Neural progenitor cell (in vitro differentiated cells): ENCODE results near the gene FAM131A. TPM values are rescaled to one million over a fixed set of nuclear protein-coding genes. Genes with fewer than 3 reads are reported as not detected.
"Not testable (repeated sequence)": the region's sequence is repeated elsewhere in the genome, so short reads cannot be mapped to it uniquely, and the experiment has no call there.

ENCODE experiments used
- DNase-seq: peaks from one replicate; pipeline ENCODE4 v3.0.0-alpha.2; 2016; ENCODE audit warnings: low spot score
- H2AFZ ChIP-seq: fragments of 200-600 bp; sonication (generic); replicated peaks from 2 replicates; pipeline ENCODE4 v1.6.1; 2016; ENCODE audit warnings: antibody characterized with exemption
- H3F3A ChIP-seq: fragments of 200-600 bp; sonication (generic); 2 replicates; pipeline ENCODE4 v1.6.1; 2016; ENCODE audit warnings: antibody characterized with exemption, low read depth
- H3K27ac ChIP-seq: fragments of 200-600 bp; sonication (generic); 2 replicates; pipeline ENCODE4 v1.5.1; 2016; ENCODE audit warnings: mild to moderate bottlenecking
- H3K27me3 ChIP-seq: fragments of 200-600 bp; sonication (generic); 2 replicates; pipeline ENCODE4 v1.6.1; 2016; ENCODE audit warnings: mild to moderate bottlenecking, moderate library complexity
- H3K36me3 ChIP-seq: fragments of 200-600 bp; sonication (generic); 2 replicates; pipeline ENCODE4 v1.5.1; 2016
- H3K4me1 ChIP-seq: fragments of 200-600 bp; sonication (generic); 2 replicates; pipeline ENCODE4 v1.6.1; 2016; ENCODE audit warnings: mixed run types
- H3K4me2 ChIP-seq: fragments of 200-600 bp; sonication (generic); 2 replicates; pipeline ENCODE4 v1.6.1; 2016
- H3K4me3 ChIP-seq: fragments of 200-600 bp; sonication (generic); 2 replicates; pipeline ENCODE4 v1.5.1; 2016
- H3K79me2 ChIP-seq: fragments of 200-600 bp; sonication (generic); 2 replicates; pipeline ENCODE4 v1.6.1; 2016; ENCODE audit warnings: low read depth
- H3K9ac ChIP-seq: fragments of 200-600 bp; sonication (generic); 2 replicates; pipeline ENCODE4 v1.6.1; 2016
- H3K9me3 ChIP-seq: fragments of 200-600 bp; sonication (generic); 2 replicates; pipeline ENCODE4 v1.5.1; 2016; ENCODE audit warnings: low read depth
- H4K20me1 ChIP-seq: fragments of 200-600 bp; sonication (generic); 2 replicates; pipeline ENCODE4 v1.6.1; 2016; ENCODE audit warnings: low read depth
- H3K27ac Mint-ChIP-seq: 3 replicates; pipeline ENCODE4 v1.8.0; 2021; ENCODE audit warnings: mixed read lengths
- H3K27me3 Mint-ChIP-seq: 2 replicates; pipeline ENCODE4 v1.8.0; 2022; ENCODE audit warnings: low read depth, mild to moderate bottlenecking, inconsistent platforms, moderate library complexity, mixed read lengths; ENCODE audit not compliant: insufficient read depth
- H3K36me3 Mint-ChIP-seq: 3 replicates; pipeline ENCODE4 v1.8.0; 2021; ENCODE audit warnings: mixed read lengths
- H3K4me1 Mint-ChIP-seq: 3 replicates; pipeline ENCODE4 v1.8.0; 2021; ENCODE audit warnings: mixed read lengths
- H3K4me3 Mint-ChIP-seq: 3 replicates; pipeline ENCODE4 v1.8.0; 2021; ENCODE audit warnings: mild to moderate bottlenecking, moderate library complexity, mixed read lengths
- H3K9me3 Mint-ChIP-seq: 3 replicates; pipeline ENCODE4 v1.8.0; 2020; ENCODE audit warnings: mixed read lengths
- EZH2 ChIP-seq: fragments of 200-600 bp; sonication (generic); IDR thresholded peaks from 2 replicates; pipeline ENCODE4 v1.6.1; 2017; ENCODE audit warnings: antibody characterized with exemption, mild to moderate bottlenecking, moderate library complexity
- EZH2phosphoT487 ChIP-seq: fragments of 200-600 bp; sonication (generic); IDR thresholded peaks from 2 replicates; pipeline ENCODE4 v1.6.1; 2017; ENCODE audit warnings: antibody characterized with exemption
- total RNA-seq: library from RNA; depleted of rRNA; stranded (reverse); fragments of >200 nt; gene quantifications from 2 replicates; pipeline ENCODE4 v1.2.3, GENCODE V29; 2015; ENCODE audit warnings: low replicate concordance
- TF ChIP-seq, protein P1 (sequence below): fragments of 200-600 bp; sonication (generic); IDR thresholded peaks from 2 replicates; pipeline ENCODE4 v1.5.1; 2017; ENCODE audit warnings: antibody characterized with exemption, mild to moderate bottlenecking

FAM131A gene
- total RNA-seq, 1 donor from 2014 or later, result 17.2 TPM

DNA sequence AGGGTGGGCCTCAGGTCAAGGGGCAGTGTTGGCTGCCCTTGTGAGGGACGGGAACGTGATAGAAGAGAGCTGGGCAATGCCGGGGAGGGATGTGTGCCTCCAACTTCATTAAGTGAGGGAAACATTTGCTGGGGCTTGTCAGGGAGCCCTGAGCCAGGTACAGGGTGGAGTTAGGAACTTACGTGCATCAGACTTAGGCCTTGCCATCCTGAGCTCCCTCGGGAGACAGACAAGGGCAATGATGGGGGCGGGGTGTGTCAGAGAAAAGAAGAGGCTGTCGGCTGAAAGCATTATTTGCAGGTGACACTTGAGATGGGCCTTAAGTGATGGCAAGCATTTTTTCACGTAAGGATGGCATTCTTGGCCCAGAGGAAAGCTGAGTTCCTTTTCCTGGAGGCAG is 1.6 kb downstream of the FAM131A start:
- peaks cover 79% of the 10 kb centered on the region for H4K20me1 ChIP-seq
- H3K27ac Mint-ChIP-seq, result peak overlapping the region; percentile 68
- peaks cover 3% of the 10 kb centered on the region for H3K27me3 Mint-ChIP-seq
- peaks cover 44% of the 10 kb centered on the region for H3K79me2 ChIP-seq
- H3K27ac ChIP-seq, result no peak overlapping the region
- H2AFZ ChIP-seq, result no peak overlapping the region
- H3K36me3 Mint-ChIP-seq, result peaks cover 12% of the 10 kb centered on the region
- H3K4me1 Mint-ChIP-seq, result peaks cover 35% of the 10 kb centered on the region
- no peaks in the 10 kb centered on the region for H3K27me3 ChIP-seq
- H3K4me1 ChIP-seq, result peaks cover 21% of the 10 kb centered on the region
- peak overlapping the region; percentile 77 for H3K4me2 ChIP-seq
- H3K36me3 ChIP-seq, result no peaks in the 10 kb centered on the region
- no peak overlapping the region for H3K9ac ChIP-seq
- H3K9me3 Mint-ChIP-seq, result no peaks in the 10 kb centered on the region
- H3K9me3 ChIP-seq, result no peaks in the 10 kb centered on the region
- no peak for TF ChIP-seq EZH2phosphoT487
- TF ChIP-seq, protein P1, sequence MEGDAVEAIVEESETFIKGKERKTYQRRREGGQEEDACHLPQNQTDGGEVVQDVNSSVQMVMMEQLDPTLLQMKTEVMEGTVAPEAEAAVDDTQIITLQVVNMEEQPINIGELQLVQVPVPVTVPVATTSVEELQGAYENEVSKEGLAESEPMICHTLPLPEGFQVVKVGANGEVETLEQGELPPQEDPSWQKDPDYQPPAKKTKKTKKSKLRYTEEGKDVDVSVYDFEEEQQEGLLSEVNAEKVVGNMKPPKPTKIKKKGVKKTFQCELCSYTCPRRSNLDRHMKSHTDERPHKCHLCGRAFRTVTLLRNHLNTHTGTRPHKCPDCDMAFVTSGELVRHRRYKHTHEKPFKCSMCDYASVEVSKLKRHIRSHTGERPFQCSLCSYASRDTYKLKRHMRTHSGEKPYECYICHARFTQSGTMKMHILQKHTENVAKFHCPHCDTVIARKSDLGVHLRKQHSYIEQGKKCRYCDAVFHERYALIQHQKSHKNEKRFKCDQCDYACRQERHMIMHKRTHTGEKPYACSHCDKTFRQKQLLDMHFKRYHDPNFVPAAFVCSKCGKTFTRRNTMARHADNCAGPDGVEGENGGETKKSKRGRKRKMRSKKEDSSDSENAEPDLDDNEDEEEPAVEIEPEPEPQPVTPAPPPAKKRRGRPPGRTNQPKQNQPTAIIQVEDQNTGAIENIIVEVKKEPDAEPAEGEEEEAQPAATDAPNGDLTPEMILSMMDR, result no peak
- TF ChIP-seq EZH2, result no peak
- peak overlapping the region; percentile 37 for H3K4me3 ChIP-seq
- peak overlapping the region; percentile 52 for H3K4me3 Mint-ChIP-seq
- H3F3A ChIP-seq, result peaks cover 53% of the 10 kb centered on the region
- no peak for DNase-seq

DNA sequence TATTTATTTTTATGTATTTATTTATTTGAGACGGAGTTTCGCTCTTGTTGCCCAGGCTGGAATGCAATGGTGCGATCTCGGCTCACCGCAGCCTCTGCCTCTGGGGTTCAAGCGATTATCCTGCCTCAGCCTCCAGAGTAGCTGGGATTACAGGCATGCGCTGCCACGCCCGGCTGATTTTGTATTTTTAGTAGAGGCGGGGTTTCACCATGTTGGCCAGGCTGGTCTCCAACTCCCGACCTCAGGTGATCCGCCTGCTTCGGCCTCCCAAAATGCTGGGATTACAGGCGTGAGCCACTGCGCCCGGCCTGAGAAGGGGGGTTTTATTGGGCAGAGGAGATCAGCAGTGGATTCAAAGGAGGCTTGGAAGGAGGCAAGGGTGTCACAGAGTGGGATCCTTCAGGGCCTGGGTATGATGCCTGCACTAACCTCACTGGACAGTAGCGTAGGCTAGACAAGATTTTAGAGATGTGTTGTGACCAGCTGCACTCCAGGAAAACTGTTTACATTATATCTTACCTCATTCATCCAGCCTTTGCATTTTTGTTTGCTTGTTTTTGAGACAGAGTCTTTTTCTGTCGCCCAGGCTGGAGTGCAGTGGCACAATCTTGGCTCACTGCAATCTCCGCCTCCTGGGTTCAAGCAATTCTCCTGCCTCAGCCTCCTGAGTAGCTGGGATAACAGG is 2.2 kb downstream of the FAM131A start:
- H2AFZ ChIP-seq, H3K27me3 Mint-ChIP-seq, H3K9me3 Mint-ChIP-seq, H3K4me3 ChIP-seq, H3K27me3 ChIP-seq, H3K4me3 Mint-ChIP-seq, H3K4me2 ChIP-seq, H3K36me3 ChIP-seq, H3K27ac ChIP-seq, H3K36me3 Mint-ChIP-seq, H3K9ac ChIP-seq, DNase-seq, H3K9me3 ChIP-seq, H3K27ac Mint-ChIP-seq: not testable (repeated sequence)
- peaks cover 76% of the 10 kb centered on the region for H4K20me1 ChIP-seq
- peaks cover 21% of the 10 kb centered on the region for H3K4me1 ChIP-seq
- H3F3A ChIP-seq, result peaks cover 47% of the 10 kb centered on the region
- H3K79me2 ChIP-seq, result peaks cover 44% of the 10 kb centered on the region
- H3K4me1 Mint-ChIP-seq, result peaks cover 35% of the 10 kb centered on the region

DNA sequence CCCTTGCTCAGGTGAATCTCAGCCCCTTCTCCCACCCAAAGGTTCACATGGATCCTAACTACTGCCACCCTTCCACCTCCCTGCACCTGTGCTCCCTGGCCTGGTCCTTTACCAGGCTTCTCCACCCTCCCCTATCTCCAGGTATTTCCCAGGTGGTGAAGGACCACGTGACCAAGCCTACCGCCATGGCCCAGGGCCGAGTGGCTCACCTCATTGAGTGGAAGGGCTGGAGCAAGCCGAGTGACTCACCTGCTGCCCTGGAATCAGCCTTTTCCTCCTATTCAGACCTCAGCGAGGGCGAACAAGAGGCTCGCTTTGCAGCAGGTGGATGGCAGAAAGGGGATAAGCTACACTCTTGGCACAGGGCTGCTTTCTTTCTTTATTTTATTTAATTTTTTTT is 4.5 kb downstream of the FAM131A start:
- Mint-ChIP-seq H3K27ac (no peak overlapping the region), H3K4me3 (no peak overlapping the region), H3K27me3 (peaks cover 5% of the 10 kb centered on the region), H3K36me3 (peaks cover 10% of the 10 kb centered on the region), H3K9me3 (no peaks in the 10 kb centered on the region), H3K4me1 (peaks cover 36% of the 10 kb centered on the region)
- no peak overlapping the region for H3K4me3 ChIP-seq
- H2AFZ ChIP-seq, result no peak overlapping the region
- H3K9ac ChIP-seq, result no peak overlapping the region
- H3K36me3 ChIP-seq, result no peaks in the 10 kb centered on the region
- H3K4me1 ChIP-seq, result peaks cover 33% of the 10 kb centered on the region
- TF ChIP-seq EZH2phosphoT487, result no peak
- no peak for TF ChIP-seq EZH2
- TF ChIP-seq, protein P1, result no peak
- H3K79me2 ChIP-seq, result peaks cover 37% of the 10 kb centered on the region
- H3K27ac ChIP-seq, result no peak overlapping the region
- H4K20me1 ChIP-seq, result peaks cover 79% of the 10 kb centered on the region
- peaks cover 48% of the 10 kb centered on the region for H3F3A ChIP-seq
- no peak for DNase-seq
- H3K9me3 ChIP-seq, result no peaks in the 10 kb centered on the region
- H3K27me3 ChIP-seq, result no peaks in the 10 kb centered on the region
- no peak overlapping the region for H3K4me2 ChIP-seq

DNA sequence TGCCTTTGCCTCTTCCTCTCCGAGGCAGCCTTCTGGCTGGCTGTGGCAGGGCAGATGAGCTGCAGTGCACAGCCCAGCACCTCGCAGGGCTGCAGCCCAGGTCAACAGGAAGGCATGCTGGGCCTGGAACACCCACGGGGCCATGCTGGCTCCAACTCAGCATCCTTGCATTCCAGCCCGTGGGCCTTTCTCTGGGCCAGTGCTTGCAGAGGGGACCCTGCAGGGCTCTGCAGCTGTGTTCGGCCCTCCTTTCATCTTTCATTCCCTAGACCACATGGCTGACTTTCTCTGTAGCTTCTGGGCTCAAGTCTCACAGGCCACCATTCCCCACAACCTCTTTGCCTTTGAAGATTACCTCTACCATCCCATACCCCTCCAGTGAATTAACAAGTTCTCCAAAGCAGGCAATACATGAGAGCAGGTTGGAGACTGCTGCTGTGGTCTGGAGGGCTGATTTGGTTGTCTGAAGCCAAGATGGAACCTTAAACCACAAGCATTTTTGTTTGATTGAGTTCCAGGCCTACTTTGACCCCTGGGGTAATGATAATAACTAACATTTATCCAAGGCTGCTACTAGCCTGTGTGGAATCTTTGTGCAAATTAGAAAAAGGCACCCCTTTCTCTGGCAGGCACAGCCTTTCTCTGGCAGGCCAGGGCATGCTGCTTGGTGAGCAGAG is 5.9 kb downstream of the FAM131A start:
- H3K27ac ChIP-seq, result no peak overlapping the region
- Mint-ChIP-seq H3K9me3 (no peaks in the 10 kb centered on the region), H3K27me3 (peaks cover 8% of the 10 kb centered on the region), H3K4me3 (peak overlapping the region; percentile 54), H3K27ac (no peak overlapping the region), H3K36me3 (peaks cover 12% of the 10 kb centered on the region), H3K4me1 (peaks cover 33% of the 10 kb centered on the region)
- no peaks in the 10 kb centered on the region for H3K27me3 ChIP-seq
- H3K79me2 ChIP-seq, result peaks cover 22% of the 10 kb centered on the region
- DNase-seq, result no peak
- TF ChIP-seq EZH2 (no peak), EZH2phosphoT487 (no peak)
- TF ChIP-seq, protein P1, result no peak
- H3K9me3 ChIP-seq, result no peaks in the 10 kb centered on the region
- H3K36me3 ChIP-seq, result no peaks in the 10 kb centered on the region
- H3K4me3 ChIP-seq, result no peak overlapping the region
- H3K4me2 ChIP-seq, result no peak overlapping the region
- H3K9ac ChIP-seq, result no peak overlapping the region
- H3K4me1 ChIP-seq, result peaks cover 24% of the 10 kb centered on the region
- no peak overlapping the region for H2AFZ ChIP-seq
- peaks cover 35% of the 10 kb centered on the region for H3F3A ChIP-seq
- H4K20me1 ChIP-seq, result peaks cover 65% of the 10 kb centered on the region
